GM23338 (cell line): ENCODE data around the gene F13A1. TPM values are rescaled to one million over a fixed set of nuclear protein-coding genes. Genes with fewer than 3 reads are reported as not detected.

Experiments used
- ATAC-seq: fragments of 200-7000 bp; cut with Tn5 transposase; 3 replicates; pipeline ENCODE4 v1.9.1; 2020
- DNase-seq: peaks from one replicate; pipeline ENCODE4 v3.0.0-alpha.2; 2015; ENCODE audit warnings: low spot score
- H2AFZ ChIP-seq: fragments of 200-600 bp; sonication (generic); 2 replicates; pipeline ENCODE4 v1.8.0; 2016; ENCODE audit warnings: antibody characterized with exemption, mild to moderate bottlenecking, moderate library complexity
- H3F3A ChIP-seq: fragments of 200-600 bp; sonication (generic); replicated peaks from 2 replicates; pipeline ENCODE4 v1.8.0; 2017; ENCODE audit warnings: antibody characterized with exemption, mixed run types, low read depth
- H3K27ac ChIP-seq: fragments of 200-600 bp; sonication (generic); 2 replicates; pipeline ENCODE4 v1.6.1; 2016; ENCODE audit warnings: low read depth
- H3K27me3 ChIP-seq: fragments of 200-600 bp; sonication (generic); 2 replicates; pipeline ENCODE4 v1.8.0; 2016; ENCODE audit warnings: mild to moderate bottlenecking, mixed run types, moderate library complexity; ENCODE audit not compliant: insufficient read depth
- H3K36me3 ChIP-seq: fragments of 200-600 bp; sonication (generic); 2 replicates; pipeline ENCODE4 v1.8.0; 2016; ENCODE audit warnings: mild to moderate bottlenecking; ENCODE audit not compliant: insufficient read depth
- H3K4me1 ChIP-seq: fragments of 200-600 bp; sonication (generic); 2 replicates; pipeline ENCODE4 v1.8.0; 2016; ENCODE audit warnings: mild to moderate bottlenecking, moderate library complexity; ENCODE audit not compliant: insufficient read depth
- H3K4me2 ChIP-seq: fragments of 200-600 bp; sonication (generic); 2 replicates; pipeline ENCODE4 v1.7.1; 2017; ENCODE audit warnings: mixed run types
- H3K4me3 ChIP-seq: fragments of 200-600 bp; sonication (generic); 2 replicates; pipeline ENCODE4 v1.6.1; 2016; ENCODE audit warnings: mixed run types
- H3K79me2 ChIP-seq: fragments of 200-600 bp; sonication (generic); replicated peaks from 2 replicates; pipeline ENCODE4 v1.8.0; 2017; ENCODE audit warnings: mild to moderate bottlenecking; ENCODE audit not compliant: insufficient read depth
- H3K9me2 ChIP-seq: fragments of 200-600 bp; sonication (generic); 2 replicates; pipeline ENCODE4 v1.8.0; 2017; ENCODE audit not compliant: insufficient read depth
- H4K20me1 ChIP-seq: fragments of 200-600 bp; sonication (generic); replicated peaks from 2 replicates; pipeline ENCODE4 v1.8.0; 2017; ENCODE audit warnings: mild to moderate bottlenecking; ENCODE audit not compliant: insufficient read depth
- H3K27ac Mint-ChIP-seq: 2 replicates; pipeline ENCODE4 v1.8.0; 2020; ENCODE audit warnings: inconsistent platforms, mild to moderate bottlenecking, moderate library complexity, mixed read lengths
- H3K27me3 Mint-ChIP-seq: 3 replicates; pipeline ENCODE4 v1.8.0; 2022; ENCODE audit warnings: low read depth, mild to moderate bottlenecking, moderate library complexity, mixed read lengths, inconsistent platforms; ENCODE audit not compliant: insufficient read depth, poor library complexity
- H3K36me3 Mint-ChIP-seq: 3 replicates; pipeline ENCODE4 v1.8.0; 2021; ENCODE audit warnings: low read depth, mild to moderate bottlenecking, inconsistent platforms, moderate library complexity, mixed read lengths
- H3K4me1 Mint-ChIP-seq: 3 replicates; pipeline ENCODE4 v1.8.0; 2020; ENCODE audit warnings: mild to moderate bottlenecking, inconsistent platforms, mixed read lengths
- H3K4me3 Mint-ChIP-seq: 3 replicates; pipeline ENCODE4 v1.8.0; 2021; ENCODE audit warnings: moderate library complexity, mild to moderate bottlenecking, inconsistent platforms, mixed read lengths
- H3K9me3 Mint-ChIP-seq: 3 replicates; pipeline ENCODE4 v1.8.0; 2020; ENCODE audit warnings: moderate library complexity, mild to moderate bottlenecking, inconsistent platforms, mixed read lengths
- CREB1 ChIP-seq: fragments of 250-450 bp; sonication (Bioruptor Pico); IDR thresholded peaks from 2 replicates; pipeline ENCODE4 v1.5.0; 2020; ENCODE audit warnings: low read depth, mild to moderate bottlenecking, moderate library complexity
- EZH2 ChIP-seq: fragments of 200-600 bp; sonication (generic); IDR thresholded peaks from one replicate; pipeline ENCODE4 v1.8.0; 2017; ENCODE audit warnings: antibody characterized with exemption, mild to moderate bottlenecking, low read depth; ENCODE audit not compliant: unreplicated experiment
- JUNB ChIP-seq: IDR thresholded peaks from one replicate; pipeline ENCODE4 v1.6.1; 2016; ENCODE audit warnings: antibody characterized with exemption; ENCODE audit not compliant: unreplicated experiment
- NANOG ChIP-seq: IDR thresholded peaks from 2 replicates; pipeline ENCODE4 v1.6.1; 2016; ENCODE audit warnings: antibody characterized with exemption, borderline replicate concordance
- POLR2AphosphoS5 ChIP-seq: IDR thresholded peaks from 2 replicates; pipeline ENCODE4 v1.6.1; 2016; ENCODE audit warnings: antibody characterized with exemption, low read depth
- STAT1 ChIP-seq: IDR thresholded peaks from one replicate; pipeline ENCODE4 v1.6.1; 2016; ENCODE audit warnings: antibody characterized with exemption; ENCODE audit not compliant: unreplicated experiment
- ZNF114 ChIP-seq: fragments of 250-450 bp; sonication (Bioruptor Pico); IDR thresholded peaks from 2 replicates; pipeline ENCODE4 v1.5.0; 2020; ENCODE audit warnings: mild to moderate bottlenecking, moderate library complexity
- ZNF331 ChIP-seq: fragments of 250-450 bp; sonication (Bioruptor Pico); IDR thresholded peaks from 2 replicates; pipeline ENCODE4 v1.5.0; 2020; ENCODE audit warnings: low read depth, mild to moderate bottlenecking, moderate library complexity
- polyA plus RNA-seq: library from polyadenylated mRNA; unstranded; fragments of >200 nt; fragmentation: Nextera tagmentation; extraction: Ambion mirVana; gene quantifications from 2 replicates; pipeline ENCODE4 v1.2.1, GENCODE V29; 2016
- total RNA-seq: library from RNA; depleted of rRNA; stranded (reverse); fragments of >200 nt; shearing (Covaris generic); gene quantifications from 2 replicates; pipeline ENCODE4 v1.2.3, GENCODE V29; 2014
- TF ChIP-seq, protein P1 (sequence below), 2 experiments: fragments of 200-600 bp in 1 of 2; sonication (generic) in 1 of 2; conservative IDR thresholded peaks; 2 replicates each; pipeline versions ENCODE4 v1.5.1 to v1.6.1; 2016 to 2017; ENCODE audit warnings: antibody characterized with exemption in 2 of 2, low read depth in 2 of 2, mild to moderate bottlenecking in 2 of 2, moderate library complexity in 1 of 2
- TF ChIP-seq, protein P2 (sequence below): IDR thresholded peaks from 2 replicates; pipeline ENCODE4 v1.6.1; 2016; ENCODE audit warnings: antibody characterized with exemption
- TF ChIP-seq, protein P3 (sequence below): fragments of 250-450 bp; sonication (Bioruptor Pico); IDR thresholded peaks from 2 replicates; pipeline ENCODE4 v1.5.0; 2020; ENCODE audit warnings: mild to moderate bottlenecking, moderate library complexity
- TF ChIP-seq, protein P4 (sequence below): IDR thresholded peaks from one replicate; pipeline ENCODE4 v1.6.1; 2018; ENCODE audit warnings: antibody characterized with exemption; ENCODE audit not compliant: unreplicated experiment

The F13A1 gene
- total and polyA plus RNA-seq, 2 experiments from 2014 or later: 0.31 to 0.32 TPM

DNA sequence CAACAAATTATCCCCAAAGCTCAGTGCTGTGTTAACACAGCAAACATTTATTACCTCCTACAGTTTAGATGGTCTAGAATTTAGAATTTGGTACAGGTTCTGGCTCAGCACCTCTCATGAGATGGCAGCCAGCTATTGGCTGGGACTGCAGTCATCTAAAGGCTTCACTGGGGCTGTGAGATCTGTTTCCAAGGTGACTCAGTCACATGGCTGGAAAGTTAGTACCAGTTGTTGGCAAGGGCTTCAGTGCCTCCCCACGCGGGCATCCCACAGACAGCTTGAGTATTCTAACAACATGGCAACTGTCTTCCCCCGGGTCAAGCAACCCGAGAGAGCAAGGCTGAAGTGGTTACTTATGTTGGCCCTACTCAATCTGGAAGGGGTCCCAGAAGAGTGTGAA is 44.8 kb upstream of the F13A1 start:
- Histone ChIP-seq H3K27ac (no peak overlapping the region), H3K9me2 (peaks cover 20% of the 10 kb centered on the region), H3K79me2 (no peaks in the 10 kb centered on the region), H3K36me3 (no peaks in the 10 kb centered on the region), H3K27me3 (no peaks in the 10 kb centered on the region), H4K20me1 (no peaks in the 10 kb centered on the region), H2AFZ (no peak overlapping the region), H3K4me1 (no peaks in the 10 kb centered on the region), H3K4me3 (no peak overlapping the region), H3F3A (no peaks in the 10 kb centered on the region), H3K4me2 (no peak overlapping the region)
- Mint-ChIP-seq H3K9me3 (no peaks in the 10 kb centered on the region), H3K4me1 (no peaks in the 10 kb centered on the region), H3K36me3 (no peaks in the 10 kb centered on the region), H3K4me3 (no peak overlapping the region), H3K27me3 (no peaks in the 10 kb centered on the region), H3K27ac (no peak overlapping the region)
- no peak for ATAC-seq
- no peak for DNase-seq
- TF ChIP-seq JUNB (no peak), CREB1 (CRISPR knock-in tag) (no peak), STAT1 (no peak), ZNF114 (no peak), POLR2AphosphoS5 (no peak), ZNF331 (CRISPR knock-in tag) (no peak), EZH2 (no peak), NANOG (no peak)
- TF ChIP-seq, protein P1, sequence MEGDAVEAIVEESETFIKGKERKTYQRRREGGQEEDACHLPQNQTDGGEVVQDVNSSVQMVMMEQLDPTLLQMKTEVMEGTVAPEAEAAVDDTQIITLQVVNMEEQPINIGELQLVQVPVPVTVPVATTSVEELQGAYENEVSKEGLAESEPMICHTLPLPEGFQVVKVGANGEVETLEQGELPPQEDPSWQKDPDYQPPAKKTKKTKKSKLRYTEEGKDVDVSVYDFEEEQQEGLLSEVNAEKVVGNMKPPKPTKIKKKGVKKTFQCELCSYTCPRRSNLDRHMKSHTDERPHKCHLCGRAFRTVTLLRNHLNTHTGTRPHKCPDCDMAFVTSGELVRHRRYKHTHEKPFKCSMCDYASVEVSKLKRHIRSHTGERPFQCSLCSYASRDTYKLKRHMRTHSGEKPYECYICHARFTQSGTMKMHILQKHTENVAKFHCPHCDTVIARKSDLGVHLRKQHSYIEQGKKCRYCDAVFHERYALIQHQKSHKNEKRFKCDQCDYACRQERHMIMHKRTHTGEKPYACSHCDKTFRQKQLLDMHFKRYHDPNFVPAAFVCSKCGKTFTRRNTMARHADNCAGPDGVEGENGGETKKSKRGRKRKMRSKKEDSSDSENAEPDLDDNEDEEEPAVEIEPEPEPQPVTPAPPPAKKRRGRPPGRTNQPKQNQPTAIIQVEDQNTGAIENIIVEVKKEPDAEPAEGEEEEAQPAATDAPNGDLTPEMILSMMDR (conservative IDR thresholded peaks at IDR 0.05; ENCODE audit: low read depth in 2 of 2): no peak
- TF ChIP-seq, protein P2, sequence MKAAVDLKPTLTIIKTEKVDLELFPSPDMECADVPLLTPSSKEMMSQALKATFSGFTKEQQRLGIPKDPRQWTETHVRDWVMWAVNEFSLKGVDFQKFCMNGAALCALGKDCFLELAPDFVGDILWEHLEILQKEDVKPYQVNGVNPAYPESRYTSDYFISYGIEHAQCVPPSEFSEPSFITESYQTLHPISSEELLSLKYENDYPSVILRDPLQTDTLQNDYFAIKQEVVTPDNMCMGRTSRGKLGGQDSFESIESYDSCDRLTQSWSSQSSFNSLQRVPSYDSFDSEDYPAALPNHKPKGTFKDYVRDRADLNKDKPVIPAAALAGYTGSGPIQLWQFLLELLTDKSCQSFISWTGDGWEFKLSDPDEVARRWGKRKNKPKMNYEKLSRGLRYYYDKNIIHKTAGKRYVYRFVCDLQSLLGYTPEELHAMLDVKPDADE: no peak
- TF ChIP-seq, protein P3, sequence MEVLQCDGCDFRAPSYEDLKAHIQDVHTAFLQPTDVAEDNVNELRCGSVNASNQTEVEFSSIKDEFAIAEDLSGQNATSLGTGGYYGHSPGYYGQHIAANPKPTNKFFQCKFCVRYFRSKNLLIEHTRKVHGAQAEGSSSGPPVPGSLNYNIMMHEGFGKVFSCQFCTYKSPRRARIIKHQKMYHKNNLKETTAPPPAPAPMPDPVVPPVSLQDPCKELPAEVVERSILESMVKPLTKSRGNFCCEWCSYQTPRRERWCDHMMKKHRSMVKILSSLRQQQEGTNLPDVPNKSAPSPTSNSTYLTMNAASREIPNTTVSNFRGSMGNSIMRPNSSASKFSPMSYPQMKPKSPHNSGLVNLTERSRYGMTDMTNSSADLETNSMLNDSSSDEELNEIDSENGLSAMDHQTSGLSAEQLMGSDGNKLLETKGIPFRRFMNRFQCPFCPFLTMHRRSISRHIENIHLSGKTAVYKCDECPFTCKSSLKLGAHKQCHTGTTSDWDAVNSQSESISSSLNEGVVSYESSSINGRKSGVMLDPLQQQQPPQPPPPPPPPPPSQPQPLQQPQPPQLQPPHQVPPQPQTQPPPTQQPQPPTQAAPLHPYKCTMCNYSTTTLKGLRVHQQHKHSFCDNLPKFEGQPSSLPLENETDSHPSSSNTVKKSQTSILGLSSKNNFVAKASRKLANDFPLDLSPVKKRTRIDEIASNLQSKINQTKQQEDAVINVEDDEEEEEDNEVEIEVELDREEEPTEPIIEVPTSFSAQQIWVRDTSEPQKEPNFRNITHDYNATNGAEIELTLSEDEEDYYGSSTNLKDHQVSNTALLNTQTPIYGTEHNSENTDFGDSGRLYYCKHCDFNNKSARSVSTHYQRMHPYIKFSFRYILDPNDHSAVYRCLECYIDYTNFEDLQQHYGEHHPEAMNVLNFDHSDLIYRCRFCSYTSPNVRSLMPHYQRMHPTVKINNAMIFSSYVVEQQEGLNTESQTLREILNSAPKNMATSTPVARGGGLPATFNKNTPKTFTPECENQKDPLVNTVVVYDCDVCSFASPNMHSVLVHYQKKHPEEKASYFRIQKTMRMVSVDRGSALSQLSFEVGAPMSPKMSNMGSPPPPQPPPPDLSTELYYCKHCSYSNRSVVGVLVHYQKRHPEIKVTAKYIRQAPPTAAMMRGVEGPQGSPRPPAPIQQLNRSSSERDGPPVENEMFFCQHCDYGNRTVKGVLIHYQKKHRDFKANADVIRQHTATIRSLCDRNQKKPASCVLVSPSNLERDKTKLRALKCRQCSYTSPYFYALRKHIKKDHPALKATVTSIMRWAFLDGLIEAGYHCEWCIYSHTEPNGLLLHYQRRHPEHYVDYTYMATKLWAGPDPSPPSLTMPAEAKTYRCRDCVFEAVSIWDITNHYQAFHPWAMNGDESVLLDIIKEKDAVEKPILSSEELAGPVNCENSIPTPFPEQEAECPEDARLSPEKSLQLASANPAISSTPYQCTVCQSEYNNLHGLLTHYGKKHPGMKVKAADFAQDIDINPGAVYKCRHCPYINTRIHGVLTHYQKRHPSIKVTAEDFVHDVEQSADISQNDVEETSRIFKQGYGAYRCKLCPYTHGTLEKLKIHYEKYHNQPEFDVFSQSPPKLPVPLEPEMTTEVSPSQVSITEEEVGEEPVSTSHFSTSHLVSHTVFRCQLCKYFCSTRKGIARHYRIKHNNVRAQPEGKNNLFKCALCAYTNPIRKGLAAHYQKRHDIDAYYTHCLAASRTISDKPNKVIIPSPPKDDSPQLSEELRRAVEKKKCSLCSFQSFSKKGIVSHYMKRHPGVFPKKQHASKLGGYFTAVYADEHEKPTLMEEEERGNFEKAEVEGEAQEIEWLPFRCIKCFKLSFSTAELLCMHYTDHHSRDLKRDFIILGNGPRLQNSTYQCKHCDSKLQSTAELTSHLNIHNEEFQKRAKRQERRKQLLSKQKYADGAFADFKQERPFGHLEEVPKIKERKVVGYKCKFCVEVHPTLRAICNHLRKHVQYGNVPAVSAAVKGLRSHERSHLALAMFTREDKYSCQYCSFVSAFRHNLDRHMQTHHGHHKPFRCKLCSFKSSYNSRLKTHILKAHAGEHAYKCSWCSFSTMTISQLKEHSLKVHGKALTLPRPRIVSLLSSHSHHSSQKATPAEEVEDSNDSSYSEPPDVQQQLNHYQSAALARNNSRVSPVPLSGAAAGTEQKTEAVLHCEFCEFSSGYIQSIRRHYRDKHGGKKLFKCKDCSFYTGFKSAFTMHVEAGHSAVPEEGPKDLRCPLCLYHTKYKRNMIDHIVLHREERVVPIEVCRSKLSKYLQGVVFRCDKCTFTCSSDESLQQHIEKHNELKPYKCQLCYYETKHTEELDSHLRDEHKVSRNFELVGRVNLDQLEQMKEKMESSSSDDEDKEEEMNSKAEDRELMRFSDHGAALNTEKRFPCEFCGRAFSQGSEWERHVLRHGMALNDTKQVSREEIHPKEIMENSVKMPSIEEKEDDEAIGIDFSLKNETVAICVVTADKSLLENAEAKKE (CRISPR knock-in tag): no peak
- TF ChIP-seq, protein P4, sequence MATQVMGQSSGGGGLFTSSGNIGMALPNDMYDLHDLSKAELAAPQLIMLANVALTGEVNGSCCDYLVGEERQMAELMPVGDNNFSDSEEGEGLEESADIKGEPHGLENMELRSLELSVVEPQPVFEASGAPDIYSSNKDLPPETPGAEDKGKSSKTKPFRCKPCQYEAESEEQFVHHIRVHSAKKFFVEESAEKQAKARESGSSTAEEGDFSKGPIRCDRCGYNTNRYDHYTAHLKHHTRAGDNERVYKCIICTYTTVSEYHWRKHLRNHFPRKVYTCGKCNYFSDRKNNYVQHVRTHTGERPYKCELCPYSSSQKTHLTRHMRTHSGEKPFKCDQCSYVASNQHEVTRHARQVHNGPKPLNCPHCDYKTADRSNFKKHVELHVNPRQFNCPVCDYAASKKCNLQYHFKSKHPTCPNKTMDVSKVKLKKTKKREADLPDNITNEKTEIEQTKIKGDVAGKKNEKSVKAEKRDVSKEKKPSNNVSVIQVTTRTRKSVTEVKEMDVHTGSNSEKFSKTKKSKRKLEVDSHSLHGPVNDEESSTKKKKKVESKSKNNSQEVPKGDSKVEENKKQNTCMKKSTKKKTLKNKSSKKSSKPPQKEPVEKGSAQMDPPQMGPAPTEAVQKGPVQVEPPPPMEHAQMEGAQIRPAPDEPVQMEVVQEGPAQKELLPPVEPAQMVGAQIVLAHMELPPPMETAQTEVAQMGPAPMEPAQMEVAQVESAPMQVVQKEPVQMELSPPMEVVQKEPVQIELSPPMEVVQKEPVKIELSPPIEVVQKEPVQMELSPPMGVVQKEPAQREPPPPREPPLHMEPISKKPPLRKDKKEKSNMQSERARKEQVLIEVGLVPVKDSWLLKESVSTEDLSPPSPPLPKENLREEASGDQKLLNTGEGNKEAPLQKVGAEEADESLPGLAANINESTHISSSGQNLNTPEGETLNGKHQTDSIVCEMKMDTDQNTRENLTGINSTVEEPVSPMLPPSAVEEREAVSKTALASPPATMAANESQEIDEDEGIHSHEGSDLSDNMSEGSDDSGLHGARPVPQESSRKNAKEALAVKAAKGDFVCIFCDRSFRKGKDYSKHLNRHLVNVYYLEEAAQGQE: no peak
